IPS DF 6.9 (cell line): Measurements from ENCODE around the gene TIFAB.

Source experiments
- DNase-seq: peaks from one replicate; pipeline ENCODE4 v3.0.0-alpha.2; 2013; ENCODE audit warnings: low read depth, low spot score
- H3K27ac ChIP-seq: one replicate; pipeline ENCODE4 v1.5.1; 2013; ENCODE audit warnings: low read length, control low read depth
- H3K27me3 ChIP-seq: 2 replicates; pipeline ENCODE4 v1.6.1; 2013; ENCODE audit warnings: mild to moderate bottlenecking, low read length; ENCODE audit not compliant: control insufficient read depth, insufficient read depth
- H3K36me3 ChIP-seq: 2 replicates; pipeline ENCODE4 v1.6.1; 2013; ENCODE audit warnings: low read length; ENCODE audit not compliant: control insufficient read depth, insufficient read depth
- H3K4me1 ChIP-seq: 2 replicates; pipeline ENCODE4 v1.6.1; 2013; ENCODE audit warnings: low read length; ENCODE audit not compliant: control insufficient read depth, insufficient read depth
- H3K4me3 ChIP-seq: 2 replicates; pipeline ENCODE4 v1.5.1; 2013; ENCODE audit warnings: mild to moderate bottlenecking, low read length
- H3K9me3 ChIP-seq: 2 replicates; pipeline ENCODE4 v1.6.1; 2013; ENCODE audit warnings: low read length, inconsistent platforms; ENCODE audit not compliant: control insufficient read depth, insufficient read depth
- WGBS: extraction: QIAGEN DNeasy Blood & Tissue Kit; methylation state at CpG from one replicate; pipeline ENCODE4 v1.1.7; 2013; ENCODE audit warnings: mixed read lengths, missing lambda C conversion rate; ENCODE audit not compliant: insufficient read length, insufficient coverage; 5-methylcytosine and 5-hydroxymethylcytosine counted together

TIFAB gene

DNA sequence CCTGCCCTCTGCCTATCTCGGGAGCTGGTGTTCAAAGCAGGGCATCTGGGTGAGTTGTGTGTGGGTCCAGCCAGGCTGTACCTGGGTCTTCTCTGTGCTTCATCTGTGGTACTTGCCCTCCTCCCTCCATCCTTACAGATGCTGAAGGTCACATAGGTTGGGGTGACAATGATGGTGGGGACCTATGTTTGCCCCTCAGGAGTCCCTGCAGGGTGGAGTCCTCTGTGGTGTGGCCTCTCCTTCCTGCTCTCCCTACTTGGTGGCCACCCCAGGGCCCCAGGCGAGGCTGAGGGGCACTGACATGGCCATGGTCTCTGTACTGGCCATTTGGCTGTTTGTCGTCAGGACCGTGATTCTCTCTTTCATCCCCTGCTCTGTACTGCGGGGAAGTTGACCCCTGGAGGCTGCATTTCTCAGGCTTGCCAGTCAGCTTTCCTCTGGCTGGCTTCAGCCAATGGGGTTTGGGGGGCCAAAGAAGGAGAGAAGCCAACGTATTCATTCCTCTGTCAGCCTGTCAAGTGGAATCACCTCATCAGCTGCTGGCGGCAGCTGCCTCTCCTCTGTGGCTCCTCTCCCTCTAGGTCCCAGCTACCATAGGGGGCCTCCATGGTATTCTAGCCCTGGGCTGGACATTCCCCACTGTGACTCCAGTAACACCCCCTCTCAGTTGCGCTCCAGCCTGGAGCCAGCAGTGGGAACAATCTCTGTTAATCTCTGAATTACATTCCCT, 9.6 kb downstream of the TIFAB start:
- DNase-seq: no peak
- H3K36me3 ChIP-seq: no peaks in the 10 kb centered on the region

DNA sequence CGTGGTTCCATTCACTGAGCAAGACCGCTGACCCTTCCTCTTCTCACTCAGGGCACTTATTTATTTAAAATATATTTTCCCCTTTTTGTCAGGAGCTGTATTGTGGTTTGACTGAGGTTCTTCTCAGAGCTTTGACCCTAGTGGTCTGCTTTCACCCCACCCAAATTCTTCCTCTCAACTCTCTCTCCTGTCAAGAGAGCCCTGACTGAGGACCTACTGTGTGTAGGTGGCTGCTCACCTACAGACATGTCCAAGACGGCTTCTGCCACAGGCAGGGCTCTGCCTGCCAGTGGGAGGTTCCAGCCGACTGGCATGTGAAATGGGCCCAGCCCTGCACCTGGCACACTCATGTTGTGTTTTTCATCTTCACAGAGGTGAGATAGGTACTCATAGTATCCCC, 10.2 kb downstream of the TIFAB start:
- DNase-seq: no peak
- no peak overlapping the region for H3K27ac ChIP-seq
- H3K4me3 ChIP-seq: no peak overlapping the region
- no peaks in the 10 kb centered on the region for H3K36me3 ChIP-seq
- H3K27me3 ChIP-seq: no peaks in the 10 kb centered on the region
- no CpG with 5 or more reads among the region's 4 CpGs for WGBS
- no peaks in the 10 kb centered on the region for H3K9me3 ChIP-seq
- H3K4me1 ChIP-seq: no peaks in the 10 kb centered on the region

More for the DNA sequence above, 9.6 kb downstream of the TIFAB start:
- Histone ChIP-seq H3K4me3 (no peak overlapping the region), H3K9me3 (no peaks in the 10 kb centered on the region), H3K4me1 (no peaks in the 10 kb centered on the region), H3K27me3 (no peaks in the 10 kb centered on the region), H3K27ac (no peak overlapping the region)
- WGBS: no CpG with 5 or more reads among the region's 8 CpGs

DNA sequence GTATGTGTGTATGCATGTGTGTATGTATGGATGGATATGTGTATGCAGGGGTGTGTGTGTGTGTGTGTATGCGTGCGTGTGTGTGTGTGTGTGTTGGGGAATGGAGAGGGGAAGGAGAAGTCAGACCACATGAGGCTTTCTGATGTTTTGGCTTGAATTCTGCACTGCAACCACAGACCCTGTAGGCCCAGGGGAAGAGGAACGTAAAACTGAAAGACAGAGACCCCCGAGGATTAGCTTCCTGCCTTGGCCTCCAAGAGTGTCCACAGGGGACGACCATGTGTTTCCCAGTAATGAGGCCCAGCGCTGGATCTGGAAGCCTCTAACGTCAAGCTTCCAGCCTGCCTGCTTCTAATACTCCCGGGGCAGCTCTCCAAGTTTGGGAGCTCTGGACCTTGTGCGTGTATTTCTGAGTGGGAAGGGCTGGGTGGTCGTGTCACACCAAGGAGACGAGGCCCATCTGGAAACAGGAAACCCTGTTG, 10.8 kb downstream of the TIFAB start:
- H3K27me3 ChIP-seq: no peaks in the 10 kb centered on the region
- DNase-seq: no peak
- no peaks in the 10 kb centered on the region for H3K36me3 ChIP-seq
- H3K9me3 ChIP-seq: no peaks in the 10 kb centered on the region
- no peak overlapping the region for H3K4me3 ChIP-seq
- WGBS: 100% methylated on average over 2 of the region's 11 CpGs
- no peak overlapping the region for H3K27ac ChIP-seq
- no peaks in the 10 kb centered on the region for H3K4me1 ChIP-seq

DNA sequence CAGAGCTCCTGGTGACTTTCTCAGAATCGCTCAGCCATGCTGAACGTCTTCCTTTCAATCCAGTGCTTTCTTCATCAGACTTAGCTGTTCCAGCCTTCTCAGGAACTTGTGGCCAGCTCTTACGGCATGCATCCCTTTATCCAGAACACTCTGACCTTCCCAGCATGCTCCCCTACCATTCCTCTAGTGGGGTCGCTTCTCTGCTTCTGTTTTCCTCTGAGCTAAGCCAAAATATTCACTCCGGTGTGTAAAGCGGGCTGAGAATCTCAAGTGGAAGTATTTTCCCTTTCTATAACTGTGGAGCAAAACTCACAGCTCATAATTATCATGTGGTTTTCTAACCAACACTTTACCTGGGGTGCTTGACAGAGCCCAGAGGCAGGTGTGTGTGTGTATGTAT, 11.2 kb downstream of the TIFAB start:
- Histone ChIP-seq H3K4me3 (no peak overlapping the region), H3K27me3 (no peaks in the 10 kb centered on the region), H3K4me1 (no peaks in the 10 kb centered on the region), H3K9me3 (no peaks in the 10 kb centered on the region), H3K36me3 (no peaks in the 10 kb centered on the region), H3K27ac (no peak overlapping the region)
- no CpG with 5 or more reads among the region's 6 CpGs for WGBS
- DNase-seq: no peak

DNA sequence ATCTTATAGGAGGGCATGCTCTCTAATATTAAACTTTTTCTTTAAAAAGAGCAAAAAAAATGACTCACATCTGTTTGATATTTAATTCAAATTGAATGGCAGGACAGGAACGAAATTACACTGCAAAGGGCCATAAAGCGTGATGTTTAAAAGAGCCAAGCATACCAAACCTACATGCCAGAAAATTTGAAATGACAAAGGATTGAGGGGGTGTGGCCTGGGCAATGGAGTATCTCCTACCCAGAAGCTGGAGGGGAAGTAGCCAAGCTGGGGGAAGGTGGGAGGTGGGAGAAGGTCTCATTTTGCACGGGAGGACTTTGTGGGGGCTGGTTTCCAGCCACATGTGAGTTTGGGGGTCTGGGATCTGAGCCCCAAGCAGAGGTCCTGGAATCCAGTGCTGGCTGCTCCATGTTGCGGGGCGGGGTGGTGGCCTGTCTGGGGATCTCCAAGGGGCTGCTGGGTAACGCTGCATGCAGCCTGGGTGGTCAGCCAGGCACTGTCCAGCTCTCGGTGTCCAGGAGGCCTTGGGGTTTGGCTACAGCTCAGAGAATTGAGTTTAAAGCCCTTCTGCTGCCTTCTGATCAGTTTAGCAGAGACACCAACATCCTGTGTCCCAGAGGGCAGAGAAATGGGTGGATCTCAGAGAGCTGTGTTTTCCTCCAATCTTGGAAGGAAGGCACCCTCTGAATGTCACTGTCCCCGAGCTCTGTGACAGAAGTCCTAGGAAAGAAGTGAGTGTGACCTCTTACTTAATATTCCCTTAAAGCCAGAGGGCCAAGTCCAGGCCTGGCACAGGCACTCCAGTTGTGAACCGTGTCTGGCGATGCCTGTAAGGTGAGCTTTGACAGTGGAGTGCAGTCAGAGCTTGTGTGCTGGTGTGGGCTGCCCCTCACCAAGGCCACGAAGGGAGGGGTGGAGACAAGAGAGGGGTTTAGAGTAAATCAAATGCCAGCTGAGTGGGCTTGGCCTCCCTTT, 12.6 kb downstream of the TIFAB start:
- H3K9me3 ChIP-seq: no peaks in the 10 kb centered on the region
- no peak for DNase-seq
- H3K4me1 ChIP-seq: no peaks in the 10 kb centered on the region
- no peaks in the 10 kb centered on the region for H3K36me3 ChIP-seq
- no peak overlapping the region for H3K4me3 ChIP-seq
- H3K27me3 ChIP-seq: no peaks in the 10 kb centered on the region
- no peak overlapping the region for H3K27ac ChIP-seq
- WGBS: no CpG with 5 or more reads among the region's 11 CpGs

DNA sequence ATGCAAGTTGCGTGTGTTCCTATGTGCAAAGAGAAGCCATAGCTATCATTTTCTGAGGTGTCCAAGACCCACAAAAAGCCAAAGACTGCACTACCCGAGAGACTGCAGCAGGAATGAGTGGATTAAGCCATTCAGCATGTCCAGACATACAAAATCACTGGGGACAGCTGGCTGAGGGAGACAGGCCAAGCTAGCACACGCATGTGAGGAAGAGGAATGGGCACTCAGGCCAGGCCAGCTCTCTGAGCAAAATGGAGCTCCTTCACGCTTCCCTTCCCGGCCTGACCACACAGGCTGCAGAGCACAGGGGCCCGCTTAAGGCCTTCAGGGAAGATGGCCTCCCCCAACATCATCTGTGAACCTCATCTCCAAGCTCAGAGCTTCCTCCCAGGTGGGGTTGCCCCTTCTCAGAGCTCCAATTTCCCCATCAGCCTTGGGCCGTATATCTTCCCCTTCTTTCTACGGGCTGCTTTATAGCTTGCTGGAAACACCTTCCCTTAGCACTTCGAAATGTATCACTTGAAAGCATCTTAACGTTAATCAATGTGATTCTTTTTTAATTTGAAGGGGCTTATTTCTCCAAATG, 13.4 kb downstream of the TIFAB start:
- Histone ChIP-seq H3K27ac (no peak overlapping the region), H3K9me3 (no peaks in the 10 kb centered on the region), H3K27me3 (no peaks in the 10 kb centered on the region), H3K4me3 (no peak overlapping the region), H3K4me1 (peaks cover 2% of the 10 kb centered on the region; the same call in 1 of the 2 replicates), H3K36me3 (no peaks in the 10 kb centered on the region)
- WGBS: no CpG with 5 or more reads among the region's 10 CpGs
- no peak for DNase-seq

DNA sequence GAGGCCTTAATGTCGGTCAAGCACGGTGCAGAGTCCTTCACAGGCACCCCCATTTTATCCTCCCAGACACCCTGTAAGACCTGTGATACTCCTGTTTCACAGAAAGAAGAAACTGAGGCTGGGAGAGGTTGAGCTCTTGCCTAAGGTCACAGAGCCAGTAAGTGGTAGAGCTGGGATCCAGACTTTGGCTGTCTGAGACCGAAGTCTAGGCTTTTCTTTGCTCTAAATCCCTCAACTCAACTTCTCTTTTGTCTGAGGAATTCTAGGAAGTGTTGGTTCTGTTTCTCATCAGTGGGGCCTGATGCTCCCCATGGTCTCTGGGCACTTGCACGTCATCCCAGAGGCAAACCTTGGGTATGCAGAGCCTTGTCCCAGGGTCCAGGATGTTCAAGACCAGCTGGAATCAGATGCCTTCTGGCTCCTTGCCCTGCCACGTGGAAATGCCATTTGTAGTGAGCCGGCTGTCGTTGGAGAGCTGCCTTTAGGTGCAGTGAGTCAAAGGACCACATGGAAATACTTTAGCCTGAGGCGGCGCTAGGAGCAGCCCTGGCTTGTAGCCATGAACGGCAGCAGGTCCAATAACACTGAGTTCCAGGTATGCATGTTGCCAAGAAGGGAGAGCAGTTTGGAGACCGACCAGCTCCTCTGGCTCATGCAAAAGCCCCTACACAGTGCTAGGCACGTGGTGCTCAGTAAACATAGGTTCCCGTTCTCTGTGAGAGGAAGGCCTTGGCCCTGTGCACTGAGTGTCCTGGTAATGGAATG, 14.2 kb downstream of the TIFAB start:
- Histone ChIP-seq H3K27ac (no peak overlapping the region), H3K36me3 (no peaks in the 10 kb centered on the region), H3K4me1 (peaks cover 2% of the 10 kb centered on the region; the same call in 1 of the 2 replicates), H3K9me3 (no peaks in the 10 kb centered on the region), H3K4me3 (no peak overlapping the region), H3K27me3 (no peaks in the 10 kb centered on the region)
- no peak for DNase-seq
- WGBS: no CpG with 5 or more reads among the region's 13 CpGs

DNA sequence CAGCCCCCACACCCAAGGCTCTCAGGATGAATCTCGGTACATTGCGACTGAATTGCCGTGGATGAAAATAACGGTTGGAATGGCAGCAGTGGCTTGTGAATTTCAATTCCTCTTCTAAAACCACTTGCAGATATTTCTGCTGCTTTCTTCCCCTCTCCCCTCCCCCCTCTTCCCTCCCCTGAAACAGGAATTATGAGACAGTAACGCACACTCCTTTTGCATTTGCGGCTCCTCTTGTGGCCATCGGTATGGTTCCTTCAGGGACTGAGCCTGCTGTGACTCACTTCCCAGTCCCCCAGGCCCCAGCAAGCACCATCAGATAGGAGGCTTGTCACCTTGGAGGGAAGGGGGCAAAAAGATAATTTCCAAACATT, 14.7 kb downstream of the TIFAB start:
- no peak for DNase-seq
- no peaks in the 10 kb centered on the region for H3K36me3 ChIP-seq
- no CpG with 5 or more reads among the region's 7 CpGs for WGBS
- no peak overlapping the region for H3K27ac ChIP-seq
- peaks cover 2% of the 10 kb centered on the region; the same call in 1 of the 2 replicates for H3K4me1 ChIP-seq
- H3K4me3 ChIP-seq: no peak overlapping the region
- no peaks in the 10 kb centered on the region for H3K27me3 ChIP-seq
- no peaks in the 10 kb centered on the region for H3K9me3 ChIP-seq

DNA sequence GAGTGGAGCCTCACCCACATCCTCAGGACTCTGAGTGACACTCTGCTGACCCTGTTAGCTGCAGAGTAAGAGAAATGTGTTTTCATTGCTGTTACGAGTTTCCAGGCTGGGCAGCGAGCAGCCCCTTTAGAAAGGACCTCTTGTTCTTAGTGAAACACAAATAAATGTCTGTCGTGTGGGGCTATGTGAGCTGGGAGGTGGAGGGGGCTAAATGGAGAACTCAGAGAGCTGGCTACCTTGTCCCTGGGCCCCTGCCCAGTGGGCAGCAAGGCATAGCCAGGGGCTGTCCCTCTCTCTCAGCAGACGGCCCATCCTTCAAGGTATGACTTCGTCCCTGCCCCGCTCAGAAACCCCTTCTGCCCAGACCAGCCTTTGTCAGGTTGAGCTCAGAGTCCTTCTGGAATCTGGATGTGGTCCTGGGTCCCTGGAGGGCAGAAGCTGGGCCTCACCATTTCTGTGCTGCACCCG, 15.2 kb downstream of the TIFAB start:
- Histone ChIP-seq H3K4me1 (peaks cover 2% of the 10 kb centered on the region; the same call in 1 of the 2 replicates), H3K27me3 (no peaks in the 10 kb centered on the region), H3K36me3 (no peaks in the 10 kb centered on the region), H3K4me3 (no peak overlapping the region), H3K9me3 (no peaks in the 10 kb centered on the region), H3K27ac (no peak overlapping the region)
- WGBS: no CpG with 5 or more reads among the region's 7 CpGs
- DNase-seq: no peak
